GM12878 (cell line): ENCODE data around the gene GRIN3A.

ENCODE experiments used
- ATF2 ChIP-seq: IDR thresholded peaks from 2 replicates; pipeline ENCODE4 v1.6.1; 2012; ENCODE audit warnings: low read length, inconsistent platforms
- CEBPB ChIP-seq, 2 experiments: fragments of 150-350 bp in 1 of 2; IDR thresholded peaks; 2 replicates each; pipeline ENCODE4 v1.6.1; 2012 to 2014; ENCODE audit warnings: low read depth in 2 of 2, low read length in 2 of 2, borderline replicate concordance in 1 of 2, inconsistent platforms in 1 of 2
- CHD2 ChIP-seq: IDR thresholded peaks from 2 replicates; pipeline ENCODE4 v1.6.1; 2011; ENCODE audit warnings: low read depth, low read length, improper control_type of control experiment, borderline replicate concordance
- CTCF ChIP-seq, 3 experiments: IDR thresholded peaks in 2 of 3; conservative IDR thresholded peaks in 1 of 3; 2 replicates each; pipeline ENCODE4 v1.5.1; 2011; ENCODE audit warnings: low read depth in 3 of 3, low read length in 3 of 3, mild to moderate bottlenecking in 3 of 3, control low read depth in 2 of 3, moderate library complexity in 2 of 3, inconsistent platforms in 1 of 3, mixed read lengths in 1 of 3; ENCODE audit not compliant: control insufficient read depth in 2 of 3, insufficient read depth in 1 of 3; ENCODE audit errors: extremely low read depth in 1 of 3
- GATAD2B ChIP-seq: fragments of 450-650 bp; conservative IDR thresholded peaks from 2 replicates; pipeline ENCODE4 v1.6.1; 2017; ENCODE audit warnings: low read depth, mild to moderate bottlenecking, moderate library complexity
- POLR2AphosphoS2 ChIP-seq: IDR thresholded peaks from 2 replicates; pipeline ENCODE4 v1.6.1; 2011; ENCODE audit warnings: low read depth, mild to moderate bottlenecking, low read length, improper control_type of control experiment, moderate library complexity
- USF1 ChIP-seq: IDR thresholded peaks from 2 replicates; pipeline ENCODE4 v1.6.1; 2011; ENCODE audit warnings: borderline replicate concordance, low read depth, mild to moderate bottlenecking, moderate library complexity, mixed read lengths, low read length; ENCODE audit not compliant: insufficient read depth; ENCODE audit errors: extremely low read length
- ZNF384 ChIP-seq: IDR thresholded peaks from 2 replicates; pipeline ENCODE4 v1.6.1; 2012; ENCODE audit warnings: low read depth, mild to moderate bottlenecking, low read length, improper control_type of control experiment, borderline replicate concordance

- TF ChIP-seq CTCF (IDR thresholded peaks at IDR 0.05 in 2 of 3, conservative IDR thresholded peaks at IDR 0.05 in 1 of 3; ENCODE audit: control insufficient read depth in 2 of 3, extremely low read depth in 1 of 3, insufficient read depth in 1 of 3, low read depth in 3 of 3, low read length in 3 of 3), result no peak
- TF ChIP-seq ZNF384, result no peak
- no peak for TF ChIP-seq USF1
- no peak for TF ChIP-seq ATF2
- TF ChIP-seq POLR2AphosphoS2, result no peak
- TF ChIP-seq CEBPB (IDR thresholded peaks at IDR 0.05; ENCODE audit: borderline replicate concordance in 1 of 2, low read depth in 2 of 2, low read length in 2 of 2), result no peak
- no peak for TF ChIP-seq GATAD2B
- no peak for TF ChIP-seq CHD2
These were observed 108.8 kb downstream of the GRIN3A start for GRCh38 chr9:101629636-101630035.
